Natural killer cell (primary cell): ENCODE data around the gene SP6. TPM values are rescaled to one million over a fixed set of nuclear protein-coding genes. Genes with fewer than 3 reads are reported as not detected.

Experiments
- ATAC-seq, 3 donors: fragments of 150-1000 bp in 2 of 3; fragments of 200-7000 bp in 1 of 3; cut with Tn5 transposase; 1 replicate in 1 of 3; 2 replicates in 2 of 3; pipeline ENCODE4 v1.10.0; 2021; ENCODE audit warnings: mild to moderate bottlenecking in 2 of 3, moderate library complexity in 2 of 3
- DNase-seq, 2 donors: peaks; one replicate each; pipeline versions ENCODE4 v3.0.0 to v3.0.0-alpha.2; 2013 to 2021; ENCODE audit warnings: mixed read lengths in 1 of 2
- H3K27ac ChIP-seq: one replicate; pipeline ENCODE4 v1.5.1; 2013; ENCODE audit warnings: mild to moderate bottlenecking, low read length
- H3K27me3 ChIP-seq: one replicate; pipeline ENCODE4 v1.6.1; 2013; ENCODE audit warnings: low read length; ENCODE audit not compliant: control insufficient read depth, insufficient read depth
- H3K36me3 ChIP-seq: one replicate; pipeline ENCODE4 v1.6.1; 2013; ENCODE audit warnings: low read length; ENCODE audit not compliant: control insufficient read depth, insufficient read depth
- H3K4me1 ChIP-seq: one replicate; pipeline ENCODE4 v1.6.1; 2013; ENCODE audit warnings: low read length; ENCODE audit not compliant: control insufficient read depth, insufficient read depth
- H3K4me3 ChIP-seq: one replicate; pipeline ENCODE4 v1.5.1; 2013; ENCODE audit warnings: low read length
- H3K9me3 ChIP-seq: one replicate; pipeline ENCODE4 v1.6.1; 2013; ENCODE audit warnings: low read length; ENCODE audit not compliant: control insufficient read depth, insufficient read depth
- H3K27ac Mint-ChIP-seq, 2 donors: one replicate each; pipeline ENCODE4 v1.8.0; 2022; ENCODE audit warnings: mild to moderate bottlenecking in 2 of 2, mixed read lengths in 2 of 2, moderate library complexity in 1 of 2
- H3K27me3 Mint-ChIP-seq, 2 donors: one replicate each; pipeline ENCODE4 v1.8.0; 2022; ENCODE audit warnings: low read depth in 2 of 2, mixed read lengths in 2 of 2
- H3K36me3 Mint-ChIP-seq: one replicate; pipeline ENCODE4 v1.8.0; 2022; ENCODE audit warnings: mixed read lengths
- H3K4me1 Mint-ChIP-seq, 2 donors: one replicate each; pipeline ENCODE4 v1.8.0; 2022; ENCODE audit warnings: mixed read lengths in 2 of 2
- H3K4me3 Mint-ChIP-seq: one replicate; pipeline ENCODE4 v1.8.0; 2022; ENCODE audit warnings: mild to moderate bottlenecking, moderate library complexity, mixed read lengths
- H3K9me3 Mint-ChIP-seq, 2 donors: one replicate each; pipeline ENCODE4 v1.8.0; 2022; ENCODE audit warnings: mixed read lengths in 2 of 2
- WGBS: methylation state at CpG from one replicate; pipeline ENCODE4 v1.1.7; 2013; ENCODE audit warnings: missing lambda C conversion rate; ENCODE audit not compliant: insufficient coverage; 5-methylcytosine and 5-hydroxymethylcytosine counted together
- intact Hi-C: fragments of 100-400 bp; cut with micrococcal nuclease; formaldehyde crosslinking; loops from one replicate; pipeline ENCODE4 v1.14.2; 2022
- total RNA-seq, 4 donors: library from RNA; stranded (reverse); fragments of 120-200 nt in 1 of 4; gene quantifications; one replicate each; pipeline versions ENCODE4 v1.2.3 to v1.2.4, GENCODE V29; 2013 to 2022
- TF ChIP-seq, protein P1 (sequence below): fragments of 200-600 bp; IDR thresholded peaks from one replicate; pipeline ENCODE4 v1.8.0; 2022; ENCODE audit warnings: antibody characterized with exemption

SP6 gene
- total RNA-seq, 3 donors from 2014 or later (not counting 1 experiment from before 2014, with no cell fraction given): 0.09 TPM; not detected in 1

DNA sequence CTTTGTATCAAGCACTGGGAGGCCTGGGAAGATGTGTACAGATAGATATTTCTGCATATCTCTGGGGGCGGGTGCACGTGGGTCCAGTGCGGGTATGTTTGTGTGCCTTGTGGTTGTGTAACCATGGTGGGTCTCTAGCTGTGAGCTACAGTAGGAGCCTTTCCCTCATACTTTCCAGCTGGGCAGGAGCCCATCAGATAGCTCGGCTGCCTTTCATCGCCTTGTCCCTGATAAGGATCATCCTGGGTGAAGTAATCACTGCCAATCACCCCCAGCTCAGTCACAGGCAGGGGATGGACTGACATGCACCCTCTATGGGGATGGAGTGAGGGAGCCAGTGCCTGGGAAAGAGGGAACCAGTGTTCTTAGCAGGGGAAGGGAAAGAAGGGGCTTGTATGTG, 6.7 kb downstream of the SP6 start:
- Mint-ChIP-seq H3K36me3 (no peaks in the 10 kb centered on the region), H3K9me3 (no peaks in the 10 kb centered on the region), H3K4me3 (no peak overlapping the region), H3K27me3 (peaks cover 16 to 39% of the 10 kb centered on the region in 2 donors), H3K27ac (no peak overlapping the region), H3K4me1 (peaks cover 15 to 30% of the 10 kb centered on the region in 2 donors)
- DNase-seq (no peak), ATAC-seq (no peak)
- peaks cover 18% of the 10 kb centered on the region for H3K4me1 ChIP-seq
- TF ChIP-seq, protein P1, sequence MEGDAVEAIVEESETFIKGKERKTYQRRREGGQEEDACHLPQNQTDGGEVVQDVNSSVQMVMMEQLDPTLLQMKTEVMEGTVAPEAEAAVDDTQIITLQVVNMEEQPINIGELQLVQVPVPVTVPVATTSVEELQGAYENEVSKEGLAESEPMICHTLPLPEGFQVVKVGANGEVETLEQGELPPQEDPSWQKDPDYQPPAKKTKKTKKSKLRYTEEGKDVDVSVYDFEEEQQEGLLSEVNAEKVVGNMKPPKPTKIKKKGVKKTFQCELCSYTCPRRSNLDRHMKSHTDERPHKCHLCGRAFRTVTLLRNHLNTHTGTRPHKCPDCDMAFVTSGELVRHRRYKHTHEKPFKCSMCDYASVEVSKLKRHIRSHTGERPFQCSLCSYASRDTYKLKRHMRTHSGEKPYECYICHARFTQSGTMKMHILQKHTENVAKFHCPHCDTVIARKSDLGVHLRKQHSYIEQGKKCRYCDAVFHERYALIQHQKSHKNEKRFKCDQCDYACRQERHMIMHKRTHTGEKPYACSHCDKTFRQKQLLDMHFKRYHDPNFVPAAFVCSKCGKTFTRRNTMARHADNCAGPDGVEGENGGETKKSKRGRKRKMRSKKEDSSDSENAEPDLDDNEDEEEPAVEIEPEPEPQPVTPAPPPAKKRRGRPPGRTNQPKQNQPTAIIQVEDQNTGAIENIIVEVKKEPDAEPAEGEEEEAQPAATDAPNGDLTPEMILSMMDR: no peak
- no peak overlapping the region for H3K27ac ChIP-seq
- WGBS: 78% methylated on average over 5 of the region's 5 CpGs
- peaks cover 23% of the 10 kb centered on the region for H3K27me3 ChIP-seq
- intact Hi-C loops: no loop called here
- H3K4me3 ChIP-seq: no peak overlapping the region
- H3K36me3 ChIP-seq: no peaks in the 10 kb centered on the region
- H3K9me3 ChIP-seq: no peaks in the 10 kb centered on the region

DNA sequence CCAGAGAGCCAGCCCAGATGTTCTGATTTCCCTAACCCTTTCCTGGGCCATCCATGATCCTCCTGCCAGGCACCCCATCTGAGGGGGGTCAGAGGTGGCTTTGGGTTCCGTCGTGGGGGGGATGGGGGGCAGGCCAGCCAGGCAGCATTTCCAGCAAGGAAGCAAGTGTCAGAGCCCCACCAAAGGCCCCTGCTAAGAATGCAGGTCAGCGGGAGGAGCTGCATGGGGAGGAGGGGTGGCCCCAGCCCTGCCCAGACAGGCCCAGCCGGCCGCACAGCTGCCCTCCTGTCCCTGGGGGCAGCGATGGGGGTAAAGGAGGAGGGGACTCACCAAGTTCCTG, 7.6 kb downstream of the SP6 start:
- 57% methylated on average over 6 of the region's 6 CpGs for whole genome bisulfite sequencing
- no peak overlapping the region for H3K27ac Mint-ChIP-seq
- no peaks in the 10 kb centered on the region for H3K9me3 Mint-ChIP-seq

DNA sequence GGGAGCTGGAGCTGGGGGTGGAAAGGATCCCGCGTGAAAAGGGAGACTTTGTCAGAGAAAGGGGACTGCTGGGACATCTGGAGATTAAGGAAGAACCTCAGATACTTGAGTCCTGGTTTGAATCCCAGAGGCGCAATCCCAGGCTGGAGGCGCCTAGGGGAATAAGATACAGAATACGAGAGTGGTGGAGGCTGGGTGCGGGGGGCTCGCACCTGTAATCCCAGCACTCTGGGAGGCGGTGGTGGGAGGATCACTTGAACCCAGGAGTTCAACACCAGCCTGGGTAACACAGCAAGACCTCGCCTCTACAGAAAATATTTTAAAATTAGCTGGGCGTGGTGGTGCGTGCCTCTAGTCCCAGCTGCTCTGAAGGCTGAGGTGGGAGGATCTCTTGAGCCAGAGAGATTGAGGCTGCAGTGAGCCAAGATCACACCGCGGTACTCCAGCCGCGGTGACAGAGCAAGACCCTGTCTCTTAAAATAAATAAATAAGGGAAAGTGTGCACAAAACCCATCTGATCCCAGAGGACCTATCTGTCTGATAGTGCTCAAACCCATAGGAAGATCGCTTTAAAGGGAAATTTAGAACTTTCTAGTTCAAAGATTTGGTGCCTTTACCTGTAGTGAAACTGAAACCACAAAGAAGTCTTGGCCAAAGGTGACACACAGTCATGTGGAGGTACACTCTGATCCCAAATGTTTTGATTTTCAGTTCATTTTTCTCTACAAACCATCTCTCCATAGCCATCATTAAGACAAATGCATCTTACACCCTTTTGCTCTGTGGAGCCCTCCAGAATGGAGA, 9.3 kb downstream of the SP6 start:
- Mint-ChIP-seq H3K4me3 (peak overlapping the region; percentile 99), H3K4me1 (peaks cover 15 to 24% of the 10 kb centered on the region in 2 donors), H3K36me3 (no peaks in the 10 kb centered on the region), H3K27me3 (peaks cover 8 to 22% of the 10 kb centered on the region in 2 donors), H3K27ac (peak overlapping the region; percentile 81 to 97), H3K9me3 (no peaks in the 10 kb centered on the region)
- ATAC-seq (no peak), DNase-seq (peak in 1 of 2 donors; percentile 30)
- Histone ChIP-seq H3K4me1 (peaks cover 18% of the 10 kb centered on the region), H3K9me3 (no peaks in the 10 kb centered on the region), H3K36me3 (peaks cover 5% of the 10 kb centered on the region), H3K27ac (peak overlapping the region; percentile 49), H3K4me3 (peak overlapping the region; percentile 90), H3K27me3 (peaks cover 10% of the 10 kb centered on the region)
- TF ChIP-seq, protein P1: peak; percentile 40
- 78% methylated on average over 16 of the region's 16 CpGs for WGBS
- intact Hi-C loops: loop anchor here (1.0 kb wide), 2 partner anchors 49 to 129 kb away; no protein-coding TSS in a partner anchor

More for the DNA sequence above, 7.6 kb downstream of the SP6 start:
- ATAC-seq: no peak
- Histone ChIP-seq H3K4me3 (no peak overlapping the region), H3K9me3 (no peaks in the 10 kb centered on the region), H3K27me3 (peaks cover 17% of the 10 kb centered on the region), H3K4me1 (peaks cover 18% of the 10 kb centered on the region), H3K27ac (no peak overlapping the region), H3K36me3 (no peaks in the 10 kb centered on the region)
- H3K27me3 Mint-ChIP-seq: peaks cover 8 to 31% of the 10 kb centered on the region in 2 donors
- TF ChIP-seq, protein P1: no peak
- intact Hi-C loops: no loop called here
- no peak for DNase-seq
- H3K4me3 Mint-ChIP-seq: no peak overlapping the region
- H3K36me3 Mint-ChIP-seq: no peaks in the 10 kb centered on the region
- peaks cover 15 to 30% of the 10 kb centered on the region in 2 donors for H3K4me1 Mint-ChIP-seq
